Esophagus muscularis mucosa (tissue), 4 donors: ENCODE results near the gene KLK11. TPM values are rescaled to one million over a fixed set of nuclear protein-coding genes. Genes with fewer than 3 reads are reported as not detected.

Experiments
- DNase-seq: peaks from one replicate; pipeline ENCODE4 v3.0.0-alpha.2; 2017; ENCODE audit errors: extremely low spot score
- H3K27ac ChIP-seq, 4 donors: fragments of 200-600 bp; sonication (generic); replicated peaks in 1 of 4; 1 replicate in 3 of 4; 2 replicates in 1 of 4; pipeline ENCODE4 v1.5.1; 2016 to 2019; ENCODE audit warnings: mild to moderate bottlenecking in 1 of 4
- H3K27me3 ChIP-seq, 4 donors: fragments of 200-600 bp; sonication (generic); one replicate each; pipeline versions ENCODE4 v1.5.1 to v1.6.0; 2016 to 2019
- H3K36me3 ChIP-seq, 4 donors: fragments of 200-600 bp; sonication (generic); one replicate each; pipeline ENCODE4 v1.5.1; 2016 to 2019
- H3K4me1 ChIP-seq, 4 donors: fragments of 200-600 bp; sonication (generic); one replicate each; pipeline ENCODE4 v1.5.1; 2016 to 2019
- H3K4me3 ChIP-seq, 4 donors: fragments of 200-600 bp; sonication (generic); 1 replicate in 2 of 4; 2 replicates in 2 of 4; pipeline ENCODE4 v1.5.1; 2016 to 2019; ENCODE audit warnings: mild to moderate bottlenecking in 4 of 4, moderate library complexity in 1 of 4
- H3K9me3 ChIP-seq, 4 donors: fragments of 200-600 bp; sonication (generic); 1 replicate in 3 of 4; 2 replicates in 1 of 4; pipeline ENCODE4 v1.5.1; 2016 to 2019
- EP300 ChIP-seq: sonication (generic); formaldehyde crosslinking; IDR thresholded peaks from one replicate; pipeline ENCODE4 v1.6.1; 2017; ENCODE audit warnings: antibody characterized with exemption
- POLR2A ChIP-seq: fragments of 450-650 bp; IDR thresholded peaks from one replicate; pipeline ENCODE4 v1.6.1; 2017; ENCODE audit warnings: antibody characterized with exemption, moderate library complexity, mild to moderate bottlenecking, low read depth
- POLR2AphosphoS5 ChIP-seq, 2 donors: sonication (generic); formaldehyde crosslinking; IDR thresholded peaks; one replicate each; pipeline ENCODE4 v1.6.1; 2017; ENCODE audit warnings: antibody characterized with exemption in 2 of 2
- WGBS: methylation state at CpG from one replicate; pipeline ENCODE4 v1.1.5; 2018; 5-methylcytosine and 5-hydroxymethylcytosine counted together
- intact Hi-C: fragments of 100-400 bp; cut with DNase I; formaldehyde crosslinking; loops from one replicate; pipeline ENCODE4 v1.15.1; 2023
- total RNA-seq, 4 donors: library from RNA; depleted of rRNA; stranded (reverse); fragments of >200 nt; gene quantifications; one replicate each; pipeline versions ENCODE4 v1.1.0 to v1.2.1, GENCODE V29; 2016
- TF ChIP-seq, protein P1 (sequence below), 3 experiments: fragments of 200-600 bp in 2 of 3; fragments of 450-650 bp in 1 of 3; sonication (generic) in 2 of 3; IDR thresholded peaks; one replicate each; pipeline ENCODE4 v1.5.1; 2017 to 2019; ENCODE audit warnings: antibody characterized with exemption in 3 of 3, mild to moderate bottlenecking in 2 of 3, moderate library complexity in 1 of 3

The KLK11 gene
- total RNA-seq, 4 donors from 2014 or later = not detected

- WGBS = 82% methylated on average over 9 of the region's 11 CpGs
- Histone ChIP-seq H3K27me3 (peaks cover 0 to 18% (median under 1%) of the 10 kb centered on the region in 4 donors), H3K27ac (no peak overlapping the region), H3K4me3 (no peak overlapping the region), H3K36me3 (no peaks in the 10 kb centered on the region), H3K4me1 (no peaks in the 10 kb centered on the region), H3K9me3 (no peaks in the 10 kb centered on the region)
- no peak for DNase-seq
- intact Hi-C loops = no loop called here
- TF ChIP-seq EP300 = no peak
Observed at GRCh38 chr19:51044327-51044726, 17.9 kb upstream of the KLK11 start.

GRCh38 chr19:51043497-51043896, 17.1 kb upstream of the KLK11 start:
- intact Hi-C loops = no loop called here

DNA sequence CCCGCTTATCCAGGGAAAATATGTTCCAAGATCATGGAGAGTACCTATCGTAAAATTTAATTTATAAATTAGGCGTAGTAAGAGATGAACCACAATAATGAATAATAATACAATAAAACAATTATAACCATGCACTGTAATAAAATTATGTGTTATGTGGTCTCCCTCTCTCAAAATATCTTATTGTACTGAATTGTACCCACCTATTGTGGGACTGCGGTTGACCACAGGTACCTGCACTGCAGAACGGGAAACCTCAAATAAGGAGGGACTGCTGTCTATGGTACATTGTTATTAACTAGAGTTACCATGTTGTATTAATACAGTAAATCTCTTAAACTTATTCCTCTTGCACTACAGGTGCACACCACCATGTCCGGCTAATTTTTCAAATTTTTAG, 13.7 kb upstream of the KLK11 start:
- no peak for TF ChIP-seq POLR2AphosphoS5 (IDR thresholded peaks at IDR 0.05)
- no peak for TF ChIP-seq POLR2A
- no peak for TF ChIP-seq EP300
- TF ChIP-seq, protein P1, sequence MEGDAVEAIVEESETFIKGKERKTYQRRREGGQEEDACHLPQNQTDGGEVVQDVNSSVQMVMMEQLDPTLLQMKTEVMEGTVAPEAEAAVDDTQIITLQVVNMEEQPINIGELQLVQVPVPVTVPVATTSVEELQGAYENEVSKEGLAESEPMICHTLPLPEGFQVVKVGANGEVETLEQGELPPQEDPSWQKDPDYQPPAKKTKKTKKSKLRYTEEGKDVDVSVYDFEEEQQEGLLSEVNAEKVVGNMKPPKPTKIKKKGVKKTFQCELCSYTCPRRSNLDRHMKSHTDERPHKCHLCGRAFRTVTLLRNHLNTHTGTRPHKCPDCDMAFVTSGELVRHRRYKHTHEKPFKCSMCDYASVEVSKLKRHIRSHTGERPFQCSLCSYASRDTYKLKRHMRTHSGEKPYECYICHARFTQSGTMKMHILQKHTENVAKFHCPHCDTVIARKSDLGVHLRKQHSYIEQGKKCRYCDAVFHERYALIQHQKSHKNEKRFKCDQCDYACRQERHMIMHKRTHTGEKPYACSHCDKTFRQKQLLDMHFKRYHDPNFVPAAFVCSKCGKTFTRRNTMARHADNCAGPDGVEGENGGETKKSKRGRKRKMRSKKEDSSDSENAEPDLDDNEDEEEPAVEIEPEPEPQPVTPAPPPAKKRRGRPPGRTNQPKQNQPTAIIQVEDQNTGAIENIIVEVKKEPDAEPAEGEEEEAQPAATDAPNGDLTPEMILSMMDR (IDR thresholded peaks at IDR 0.05) = no peak
- Histone ChIP-seq H3K4me3 (no peak overlapping the region), H3K27ac (no peak overlapping the region), H3K9me3 (no peaks in the 10 kb centered on the region), H3K27me3 (peaks cover 0 to 14% (median 0%) of the 10 kb centered on the region in 4 donors), H3K4me1 (no peaks in the 10 kb centered on the region), H3K36me3 (no peaks in the 10 kb centered on the region)
- WGBS = 90% methylated on average over 6 of the region's 6 CpGs
- intact Hi-C loops = no loop called here
- no peak for DNase-seq

More at GRCh38 chr19:51043497-51043896, 17.1 kb upstream of the KLK11 start:
- no peaks in the 10 kb centered on the region for H3K9me3 ChIP-seq
- H3K27ac ChIP-seq = no peak overlapping the region
- no peaks in the 10 kb centered on the region for H3K4me1 ChIP-seq
- no peaks in the 10 kb centered on the region for H3K36me3 ChIP-seq
- 77% methylated on average over 6 of the region's 9 CpGs for WGBS
- no peak overlapping the region for H3K4me3 ChIP-seq
- TF ChIP-seq, protein P1 (IDR thresholded peaks at IDR 0.05) = no peak
- no peak for TF ChIP-seq EP300
- TF ChIP-seq POLR2A = no peak
- no peak for TF ChIP-seq POLR2AphosphoS5 (IDR thresholded peaks at IDR 0.05)
- peaks cover 0 to 15% (median 0%) of the 10 kb centered on the region in 4 donors for H3K27me3 ChIP-seq
- DNase-seq = no peak

DNA sequence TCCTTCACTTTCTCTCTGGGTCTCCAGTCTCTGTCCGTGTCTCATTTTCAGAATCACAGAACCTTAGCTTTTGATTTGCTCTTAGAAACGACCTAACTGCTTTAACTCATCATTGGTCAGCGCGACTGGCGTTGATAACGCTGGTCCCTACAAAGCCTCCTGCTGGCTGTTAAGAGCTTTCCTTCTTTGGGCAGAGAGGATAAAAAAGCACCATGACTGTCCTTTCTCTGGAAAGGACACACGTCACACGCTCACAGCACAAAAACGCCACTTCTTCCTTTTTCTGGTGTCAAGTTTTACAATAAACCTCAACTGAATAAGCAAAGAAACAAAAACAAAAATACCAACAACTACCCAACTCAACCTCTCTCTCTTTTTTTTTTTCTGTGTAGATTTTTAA, 10.1 kb upstream of the KLK11 start:
- DNase-seq = no peak
- Histone ChIP-seq H3K27ac (no peak overlapping the region), H3K4me3 (no peak overlapping the region), H3K9me3 (no peaks in the 10 kb centered on the region), H3K36me3 (no peaks in the 10 kb centered on the region), H3K27me3 (peaks cover 0 to 34% (median 0%) of the 10 kb centered on the region in 4 donors), H3K4me1 (no peaks in the 10 kb centered on the region)
- 57% methylated on average over 9 of the region's 9 CpGs for WGBS
- no peak for TF ChIP-seq EP300
- TF ChIP-seq, protein P1 (IDR thresholded peaks at IDR 0.05) = no peak
- no peak for TF ChIP-seq POLR2A
- no peak for TF ChIP-seq POLR2AphosphoS5 (IDR thresholded peaks at IDR 0.05)
- intact Hi-C loops = no loop called here

DNA sequence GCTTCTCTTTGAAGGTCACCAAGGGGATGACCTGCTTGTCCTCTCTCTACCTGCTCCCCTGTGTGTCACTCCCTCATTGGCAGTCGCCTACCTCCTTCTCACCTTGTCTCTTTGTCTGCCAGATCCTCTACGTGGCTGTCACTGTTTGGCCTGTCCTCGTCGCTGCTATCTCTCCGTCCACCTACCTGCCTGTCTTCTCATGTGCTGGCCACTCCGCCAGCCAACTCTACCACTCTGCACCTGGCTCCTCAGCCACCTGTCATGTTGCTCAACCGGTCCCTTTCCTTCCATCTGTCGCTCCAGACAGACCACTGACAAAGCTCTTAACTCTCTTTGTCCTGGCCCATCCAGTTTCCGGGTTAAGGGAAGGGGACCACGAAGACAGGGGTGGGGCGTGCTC, 8.3 kb upstream of the KLK11 start, which contains the start of gene KLK12:
KLK12 (minus strand) TSS at position 299 of the 400 bp plus-strand sequence. CDS start 381 bp downstream, outside the sequence.
- WGBS = 58% methylated on average over 11 of the region's 11 CpGs
- H3K27ac ChIP-seq = no peak within 1 kb of the TSS
- intact Hi-C loops = no loop called here
- no peaks in the 10 kb centered on the region for H3K36me3 ChIP-seq
- DNase-seq = no peak
- H3K9me3 ChIP-seq = no peaks in the 10 kb centered on the region
- H3K4me3 ChIP-seq = no peak within 1 kb of the TSS
- TF ChIP-seq, protein P1 (IDR thresholded peaks at IDR 0.05) = no peak
- TF ChIP-seq POLR2AphosphoS5 (IDR thresholded peaks at IDR 0.05) (no peak), EP300 (no peak), POLR2A (no peak)
- H3K4me1 ChIP-seq = no peaks in the 10 kb centered on the region
- peaks cover 0 to 39% (median 0%) of the 10 kb centered on the region in 4 donors for H3K27me3 ChIP-seq
